Neuronal stem cell (in vitro differentiated cells): ENCODE data around the gene POLR2A.

Experiments used
- DNase-seq: peaks from one replicate; pipeline ENCODE4 v3.0.0-alpha.2; 2013; ENCODE audit warnings: low spot score
- H2AFZ ChIP-seq: one replicate; pipeline ENCODE4 v1.6.1; 2013; ENCODE audit warnings: mild to moderate bottlenecking, low read length, inconsistent platforms
- H2AK5ac ChIP-seq: 2 replicates; pipeline ENCODE4 v1.6.1; 2013; ENCODE audit warnings: low read depth, mild to moderate bottlenecking, inconsistent platforms, low read length, moderate library complexity, mixed read lengths
- H2BK120ac ChIP-seq: 2 replicates; pipeline ENCODE4 v1.6.1; 2013; ENCODE audit warnings: low read depth, mild to moderate bottlenecking, inconsistent platforms, low read length, moderate library complexity, mixed read lengths
- H2BK12ac ChIP-seq: one replicate; pipeline ENCODE4 v1.6.1; 2013; ENCODE audit warnings: low read length, inconsistent platforms
- H2BK15ac ChIP-seq: 2 replicates; pipeline ENCODE4 v1.6.1; 2013; ENCODE audit warnings: mild to moderate bottlenecking, low read length, inconsistent platforms, mixed read lengths
- H2BK5ac ChIP-seq: one replicate; pipeline ENCODE4 v1.6.1; 2013; ENCODE audit warnings: inconsistent platforms, mild to moderate bottlenecking, low read length, moderate library complexity
- H3K14ac ChIP-seq: one replicate; pipeline ENCODE4 v1.6.1; 2013; ENCODE audit warnings: low read length, inconsistent platforms
- H3K18ac ChIP-seq: 2 replicates; pipeline ENCODE4 v1.6.1; 2013; ENCODE audit warnings: low read length, inconsistent platforms
- H3K23ac ChIP-seq: 2 replicates; pipeline ENCODE4 v1.6.1; 2013; ENCODE audit warnings: low read depth, mild to moderate bottlenecking, mixed read lengths, low read length, inconsistent platforms; ENCODE audit not compliant: poor library complexity
- H3K27ac ChIP-seq: replicated peaks from 3 replicates; pipeline ENCODE4 v1.5.1; 2013; ENCODE audit warnings: low read length, inconsistent platforms
- H3K27me3 ChIP-seq, 3 experiments: 2 replicates each; pipeline ENCODE4 v1.6.1; 2013; ENCODE audit warnings: low read length in 3 of 3, mild to moderate bottlenecking in 2 of 3, inconsistent platforms in 1 of 3, low read depth in 1 of 3, mixed read lengths in 1 of 3, moderate library complexity in 1 of 3; ENCODE audit not compliant: control insufficient read depth in 3 of 3, insufficient read depth in 3 of 3
- H3K36me3 ChIP-seq, 2 donors: replicated peaks in 1 of 2; 2 replicates each; pipeline ENCODE4 v1.6.1; 2013; ENCODE audit warnings: low read length in 2 of 2; ENCODE audit not compliant: control insufficient read depth in 2 of 2, insufficient read depth in 2 of 2
- H3K4ac ChIP-seq: 2 replicates; pipeline ENCODE4 v1.6.1; 2013; ENCODE audit warnings: inconsistent platforms, mild to moderate bottlenecking, low read length, moderate library complexity
- H3K4me1 ChIP-seq, 2 donors: 1 replicate in 1 of 2; 2 replicates in 1 of 2; pipeline ENCODE4 v1.6.1; 2013; ENCODE audit warnings: low read length in 2 of 2, low read depth in 1 of 2; ENCODE audit not compliant: control insufficient read depth in 2 of 2, insufficient read depth in 1 of 2
- H3K4me2 ChIP-seq: one replicate; pipeline ENCODE4 v1.6.1; 2013; ENCODE audit warnings: mild to moderate bottlenecking, low read length, inconsistent platforms; ENCODE audit not compliant: insufficient read depth, poor library complexity, severe bottlenecking
- H3K4me3 ChIP-seq, 2 donors: 2 replicates each; pipeline ENCODE4 v1.5.1; 2013; ENCODE audit warnings: low read length in 2 of 2, mild to moderate bottlenecking in 2 of 2, inconsistent platforms in 1 of 2, moderate library complexity in 1 of 2
- H3K79me1 ChIP-seq: one replicate; pipeline ENCODE4 v1.6.1; 2013; ENCODE audit warnings: low read depth, mild to moderate bottlenecking, inconsistent platforms, low read length, moderate library complexity
- H3K9ac ChIP-seq: one replicate; pipeline ENCODE4 v1.6.1; 2013; ENCODE audit warnings: mild to moderate bottlenecking, low read depth, low read length, inconsistent platforms; ENCODE audit not compliant: poor library complexity
- H3K9me3 ChIP-seq, 2 donors: replicated peaks in 1 of 2; 2 replicates each; pipeline versions ENCODE3 to v1.6.1; 2013; ENCODE audit warnings: low read length in 2 of 2, mild to moderate bottlenecking in 2 of 2, inconsistent platforms in 1 of 2, low read depth in 1 of 2, mixed read lengths in 1 of 2, moderate library complexity in 1 of 2; ENCODE audit not compliant: control insufficient read depth in 2 of 2, insufficient read depth in 1 of 2
- H4K8ac ChIP-seq: one replicate; pipeline ENCODE4 v1.6.1; 2013; ENCODE audit warnings: low read depth, mild to moderate bottlenecking, inconsistent platforms, low read length, moderate library complexity
- H4K91ac ChIP-seq: one replicate; pipeline ENCODE4 v1.6.1; 2013; ENCODE audit warnings: low read length, low read depth, mild to moderate bottlenecking, inconsistent platforms; ENCODE audit not compliant: poor library complexity
- WGBS, 2 donors: extraction: QIAGEN DNeasy Blood & Tissue Kit; methylation state at CpG; one replicate each; pipeline ENCODE4 v1.1.7; 2013; ENCODE audit warnings: missing lambda C conversion rate in 2 of 2, mixed read lengths in 1 of 2; ENCODE audit not compliant: insufficient read length in 2 of 2, insufficient replicate concordance in 1 of 2; ENCODE audit errors: extremely low coverage in 2 of 2; 5-methylcytosine and 5-hydroxymethylcytosine counted together

POLR2A gene

DNA sequence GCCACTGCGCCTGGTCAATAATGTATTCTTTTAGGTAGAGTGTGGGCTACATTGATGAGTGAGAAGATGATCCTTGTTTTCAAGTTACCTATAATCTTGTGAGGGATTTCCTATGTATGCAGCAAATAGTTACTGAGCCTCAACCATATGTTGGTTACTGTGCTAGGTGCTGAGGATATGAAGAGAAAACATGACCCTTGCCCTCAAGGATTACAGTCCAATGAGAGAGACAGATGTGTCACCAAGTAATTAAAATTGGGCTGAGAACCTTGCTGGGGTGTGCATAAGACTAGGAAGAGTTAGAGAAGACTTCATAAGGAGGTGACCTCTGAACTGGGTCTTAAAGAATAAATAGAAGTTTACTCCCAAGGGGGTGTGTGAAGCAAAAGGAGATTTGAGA is 7.4 kb downstream of the POLR2A start:
- Histone ChIP-seq H3K23ac (no peak overlapping the region), H4K91ac (no peak overlapping the region), H3K4me1 (peaks cover 4% of the 10 kb centered on the region in 2 donors), H3K79me1 (peaks cover 16% of the 10 kb centered on the region), H3K4me2 (no peak overlapping the region), H2AK5ac (no peak overlapping the region), H3K4ac (no peak overlapping the region), H2BK12ac (no peak overlapping the region), H2BK120ac (no peak overlapping the region), H3K4me3 (no peak overlapping the region), H3K36me3 (peaks cover 16 to 91% of the 10 kb centered on the region in 2 donors), H3K14ac (no peak overlapping the region), H3K9ac (no peak overlapping the region), H3K18ac (no peak overlapping the region), H4K8ac (no peak overlapping the region), H2BK5ac (no peak overlapping the region), H2BK15ac (no peak overlapping the region), H3K27ac (no peak overlapping the region), H3K9me3 (no peaks in the 10 kb centered on the region), H3K27me3 (no peaks in the 10 kb centered on the region), H2AFZ (no peak overlapping the region)
- no peak for DNase-seq
- no CpG with 5 or more reads among the region's 1 CpG for WGBS, 2 donors

DNA sequence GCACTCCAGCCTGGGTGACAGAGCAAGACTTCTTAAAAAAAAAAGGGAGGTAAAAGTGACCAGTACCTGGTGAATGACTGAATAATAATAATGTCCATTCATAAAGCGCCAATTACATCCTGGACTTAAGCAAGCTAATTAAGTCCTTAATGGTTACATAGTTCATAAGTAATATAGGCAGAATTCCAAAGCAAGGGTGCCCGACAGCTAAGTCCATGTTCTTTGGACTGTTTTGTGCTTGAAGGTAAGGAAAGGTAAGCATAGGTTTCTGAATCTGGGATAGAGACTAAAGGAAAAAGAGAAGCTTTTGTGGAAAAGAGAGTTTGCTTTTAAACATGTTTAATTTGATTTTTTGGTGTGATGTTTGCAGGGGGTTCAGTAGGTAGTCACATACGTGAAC is 9.8 kb downstream of the POLR2A start:
- peaks cover 36 to 96% of the 10 kb centered on the region in 2 donors for H3K36me3 ChIP-seq
- peaks cover 2 to 4% of the 10 kb centered on the region in 2 donors for H3K4me1 ChIP-seq

DNA sequence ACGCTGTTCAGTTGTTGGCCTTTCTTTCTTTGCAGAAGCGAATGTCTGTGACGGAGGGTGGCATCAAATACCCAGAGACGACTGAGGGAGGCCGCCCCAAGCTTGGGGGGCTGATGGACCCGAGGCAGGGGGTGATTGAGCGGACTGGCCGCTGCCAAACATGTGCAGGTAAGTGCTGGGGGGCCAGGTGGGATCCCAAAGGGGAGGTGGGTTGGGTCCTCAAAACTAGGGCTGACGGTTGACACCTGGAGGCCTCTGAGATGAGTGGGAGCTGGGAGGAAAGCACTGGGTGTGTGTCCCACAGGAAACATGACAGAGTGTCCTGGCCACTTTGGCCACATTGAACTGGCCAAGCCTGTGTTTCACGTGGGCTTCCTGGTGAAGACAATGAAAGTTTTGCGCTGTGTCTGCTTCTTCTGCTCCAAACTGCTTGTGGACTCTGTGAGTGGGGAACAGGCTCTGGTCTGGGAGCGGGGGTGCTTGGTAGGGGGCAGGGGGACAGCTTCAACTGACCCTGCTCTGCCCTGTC is 11.8 kb downstream of the POLR2A start:
- H2BK12ac ChIP-seq, result no peak overlapping the region
- peaks cover 22% of the 10 kb centered on the region for H3K79me1 ChIP-seq
- no peak overlapping the region for H2AK5ac ChIP-seq
- no peak overlapping the region for H3K4me3 ChIP-seq
- H3K9me3 ChIP-seq, result no peaks in the 10 kb centered on the region
- no peak overlapping the region for H2BK120ac ChIP-seq
- H4K8ac ChIP-seq, result no peak overlapping the region
- H3K4me1 ChIP-seq, result peaks cover 1 to 2% of the 10 kb centered on the region in 2 donors
- H3K27me3 ChIP-seq, result no peaks in the 10 kb centered on the region
- no peak overlapping the region for H3K27ac ChIP-seq
- no peak overlapping the region for H3K18ac ChIP-seq
- WGBS, 2 donors, result no CpG with 5 or more reads among the region's 12 CpGs
- no peak overlapping the region for H3K9ac ChIP-seq
- no peak overlapping the region for H3K4me2 ChIP-seq
- no peak for DNase-seq
- H3K14ac ChIP-seq, result no peak overlapping the region
- no peak overlapping the region for H2AFZ ChIP-seq
- no peak overlapping the region for H3K23ac ChIP-seq
- peaks cover 44 to 96% of the 10 kb centered on the region in 2 donors for H3K36me3 ChIP-seq
- no peak overlapping the region for H2BK15ac ChIP-seq
- no peak overlapping the region for H3K4ac ChIP-seq
- no peak overlapping the region for H4K91ac ChIP-seq
- no peak overlapping the region for H2BK5ac ChIP-seq

More for the DNA sequence above, 9.8 kb downstream of the POLR2A start:
- no peak overlapping the region for H2BK15ac ChIP-seq
- no peak overlapping the region for H3K4me2 ChIP-seq
- no peak overlapping the region for H3K4ac ChIP-seq
- H3K9me3 ChIP-seq, result no peaks in the 10 kb centered on the region
- H3K27ac ChIP-seq, result no peak overlapping the region
- H2BK12ac ChIP-seq, result no peak overlapping the region
- no peak overlapping the region for H3K18ac ChIP-seq
- no peak overlapping the region for H2BK120ac ChIP-seq
- H3K27me3 ChIP-seq, result no peaks in the 10 kb centered on the region
- no peak overlapping the region for H4K8ac ChIP-seq
- no peak overlapping the region for H2AFZ ChIP-seq
- peaks cover 24% of the 10 kb centered on the region for H3K79me1 ChIP-seq
- DNase-seq, result no peak
- H3K9ac ChIP-seq, result no peak overlapping the region
- no peak overlapping the region for H2AK5ac ChIP-seq
- H3K4me3 ChIP-seq, result no peak overlapping the region
- no peak overlapping the region for H4K91ac ChIP-seq
- no peak overlapping the region for H3K23ac ChIP-seq
- H2BK5ac ChIP-seq, result no peak overlapping the region
- no CpG with 5 or more reads among the region's 3 CpGs for WGBS, 2 donors
- no peak overlapping the region for H3K14ac ChIP-seq

- Histone ChIP-seq H3K36me3 (peaks cover 50 to 96% of the 10 kb centered on the region in 2 donors), H3K4me2 (no peak overlapping the region)
These were observed 12.5 kb downstream of the POLR2A start for GRCh38 chr17:7496470-7497183.

More at GRCh38 chr17:7496470-7497183, 12.5 kb downstream of the POLR2A start:
- peak overlapping the region; percentile 8 for H2BK12ac ChIP-seq
- H3K4ac ChIP-seq, result no peak overlapping the region
- H2BK5ac ChIP-seq, result no peak overlapping the region
- no peak overlapping the region for H4K91ac ChIP-seq
- H3K4me3 ChIP-seq, result no peak overlapping the region
- DNase-seq, result no peak
- peaks cover 22% of the 10 kb centered on the region for H3K79me1 ChIP-seq
- H3K27me3 ChIP-seq, result no peaks in the 10 kb centered on the region
- peaks cover 1% of the 10 kb centered on the region in 2 donors for H3K4me1 ChIP-seq
- peak overlapping the region; percentile 17 for H3K14ac ChIP-seq
- WGBS, 2 donors, result no CpG with 5 or more reads among the region's 20 CpGs
- H3K9me3 ChIP-seq, result no peaks in the 10 kb centered on the region
- no peak overlapping the region for H3K27ac ChIP-seq
- no peak overlapping the region for H3K9ac ChIP-seq
- H2AK5ac ChIP-seq, result no peak overlapping the region
- no peak overlapping the region for H3K23ac ChIP-seq
- no peak overlapping the region for H2BK120ac ChIP-seq
- H3K18ac ChIP-seq, result no peak overlapping the region
- H4K8ac ChIP-seq, result no peak overlapping the region
- no peak overlapping the region for H2BK15ac ChIP-seq
- no peak overlapping the region for H2AFZ ChIP-seq
